HEK293T (cell line): ENCODE measurements around the gene DBP.
"Not testable (repeated sequence)": the region's sequence is repeated elsewhere in the genome, so short reads cannot be mapped to it uniquely, and the experiment has no call there.

Source experiments
- BHLHE40 ChIP-seq: fragments of 450-650 bp; IDR thresholded peaks from 2 replicates; pipeline ENCODE4 v1.6.1; 2016; ENCODE audit warnings: mild to moderate bottlenecking, moderate library complexity, borderline replicate concordance
- FOXA1 ChIP-seq: fragments of 450-650 bp; IDR thresholded peaks from 2 replicates; pipeline ENCODE4 v1.6.1; 2016; ENCODE audit warnings: mild to moderate bottlenecking
- SP1 ChIP-seq: fragments of 450-650 bp; IDR thresholded peaks from 2 replicates; pipeline ENCODE4 v1.6.1; 2017
- TARDBP ChIP-seq: fragments of 450-650 bp; IDR thresholded peaks from 2 replicates; pipeline ENCODE4 v1.6.1; 2016

GRCh38 chr19:48657828-48658227 lies 20.6 kb upstream of the DBP start:
- TF ChIP-seq FOXA1, TARDBP, SP1, BHLHE40: not testable (repeated sequence)
